OCI-LY1 (cell line): ENCODE measurements around the gene CBFA2T2.

Experiments used
- EZH2 ChIP-seq: fragments of 200-600 bp; sonication (generic), shearing (Covaris generic); IDR thresholded peaks from 2 replicates; pipeline ENCODE4 v1.8.0; 2017; ENCODE audit warnings: borderline replicate concordance, mixed run types, mild to moderate bottlenecking, antibody characterized with exemption, low read length, moderate library complexity, mixed read lengths
- TF ChIP-seq, protein P1 (sequence below): fragments of 200-600 bp; sonication (generic), shearing (Covaris generic); IDR thresholded peaks from 2 replicates; pipeline ENCODE4 v1.5.1; 2017; ENCODE audit warnings: mild to moderate bottlenecking, antibody characterized with exemption, low read length, moderate library complexity, mixed read lengths

DNA sequence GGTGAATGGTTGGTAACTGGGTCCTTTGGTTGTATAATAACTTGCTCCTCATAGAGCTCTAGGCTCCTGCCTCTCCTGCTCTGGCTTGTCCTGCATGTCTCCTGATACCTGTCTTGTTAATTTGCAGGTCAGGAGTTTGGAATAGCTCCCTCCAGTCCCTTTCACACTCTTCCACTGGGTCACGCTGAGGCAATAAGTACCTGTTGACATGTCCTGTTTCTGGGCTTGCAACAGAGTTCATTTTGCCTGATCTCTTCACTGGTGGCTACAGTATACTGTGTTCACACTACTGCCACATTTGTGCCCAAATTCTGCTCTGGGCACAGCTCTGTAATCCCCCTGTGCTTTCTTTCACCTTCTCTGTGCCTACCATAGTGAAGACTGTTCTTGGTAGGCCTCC, 146.9 kb downstream of the CBFA2T2 start:
- TF ChIP-seq EZH2: no peak
- TF ChIP-seq, protein P1, sequence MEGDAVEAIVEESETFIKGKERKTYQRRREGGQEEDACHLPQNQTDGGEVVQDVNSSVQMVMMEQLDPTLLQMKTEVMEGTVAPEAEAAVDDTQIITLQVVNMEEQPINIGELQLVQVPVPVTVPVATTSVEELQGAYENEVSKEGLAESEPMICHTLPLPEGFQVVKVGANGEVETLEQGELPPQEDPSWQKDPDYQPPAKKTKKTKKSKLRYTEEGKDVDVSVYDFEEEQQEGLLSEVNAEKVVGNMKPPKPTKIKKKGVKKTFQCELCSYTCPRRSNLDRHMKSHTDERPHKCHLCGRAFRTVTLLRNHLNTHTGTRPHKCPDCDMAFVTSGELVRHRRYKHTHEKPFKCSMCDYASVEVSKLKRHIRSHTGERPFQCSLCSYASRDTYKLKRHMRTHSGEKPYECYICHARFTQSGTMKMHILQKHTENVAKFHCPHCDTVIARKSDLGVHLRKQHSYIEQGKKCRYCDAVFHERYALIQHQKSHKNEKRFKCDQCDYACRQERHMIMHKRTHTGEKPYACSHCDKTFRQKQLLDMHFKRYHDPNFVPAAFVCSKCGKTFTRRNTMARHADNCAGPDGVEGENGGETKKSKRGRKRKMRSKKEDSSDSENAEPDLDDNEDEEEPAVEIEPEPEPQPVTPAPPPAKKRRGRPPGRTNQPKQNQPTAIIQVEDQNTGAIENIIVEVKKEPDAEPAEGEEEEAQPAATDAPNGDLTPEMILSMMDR: no peak
